ENCODE measurements around the gene ARHGAP10. TPM values are rescaled to one million over a fixed set of nuclear protein-coding genes. Genes with fewer than 3 reads are reported as not detected.
"Not testable (repeated sequence)": the region's sequence is repeated elsewhere in the genome, so short reads cannot be mapped to it uniquely, and the experiment has no call there.

The ARHGAP10 gene
- total and polyA plus RNA-seq, 5 donors from 2014 or later: 2.9 to 14.1 (median 4.7) TPM

DNA sequence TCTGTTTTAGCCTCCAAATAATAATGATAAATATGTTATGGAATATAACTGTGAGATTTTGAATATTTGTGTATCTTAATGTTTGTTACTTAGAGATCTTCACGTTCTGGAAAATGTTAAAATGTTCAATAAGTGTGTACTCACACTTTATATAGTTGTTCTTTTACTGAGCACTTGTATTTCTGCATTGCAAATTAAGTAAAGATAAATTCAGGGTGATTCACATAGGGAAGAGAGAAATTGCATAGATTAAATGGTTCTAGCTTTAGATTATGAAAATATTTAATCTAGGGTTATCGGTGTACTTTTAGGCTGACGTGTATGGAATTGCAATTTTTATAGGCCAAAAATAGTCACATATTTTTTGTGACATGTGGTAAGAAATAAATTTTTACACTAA lies 148.6 kb downstream of the ARHGAP10 start:
- Histone ChIP-seq H3K27me3 (ENCODE audit: control insufficient read depth, insufficient read depth, low read length) (no peaks in the 10 kb centered on the region), H3K4me1 (ENCODE audit: control insufficient read depth, insufficient read depth, low read length, poor library complexity, severe bottlenecking) (no peaks in the 10 kb centered on the region), H3K27ac (ENCODE audit: insufficient read depth, low read length, poor library complexity, severe bottlenecking) (no peak overlapping the region), H3K36me3 (ENCODE audit: control insufficient read depth, insufficient read depth, low read length) (peaks cover 5% of the 10 kb centered on the region), H3K9me3 (ENCODE audit: control insufficient read depth in 2 of 2, low read length in 2 of 2) (peaks cover 0 to 3% of the 10 kb centered on the region in 2 experiments), H3K4me3 (ENCODE audit: low read depth, low read length) (no peak overlapping the region)
- Mint-ChIP-seq H3K36me3 (peaks cover 34% of the 10 kb centered on the region), H3K27me3 (no peaks in the 10 kb centered on the region), H3K27ac (no peak overlapping the region), H3K9me3 (peaks cover 0 to 8% (median 0%) of the 10 kb centered on the region in 7 donors), H3K4me1 (no peaks in the 10 kb centered on the region), H3K4me3 (no peak overlapping the region)
- no peak for ATAC-seq (ENCODE audit: low read depth in 2 of 2)
- no peak for DNase-seq

GRCh38 chr4:147884536-147884935 lies 152.6 kb downstream of the ARHGAP10 start:
- Mint-ChIP-seq H3K9me3 (peaks cover 0 to 8% (median 0%) of the 10 kb centered on the region in 7 donors), H3K4me3 (no peak overlapping the region), H3K27me3 (no peaks in the 10 kb centered on the region), H3K27ac (no peak overlapping the region), H3K36me3 (peaks cover 52% of the 10 kb centered on the region), H3K4me1 (peaks cover 0 to 2% (median 0%) of the 10 kb centered on the region in 4 donors)
- Histone ChIP-seq H3K36me3 (ENCODE audit: control insufficient read depth, insufficient read depth, low read length) (peaks cover 3% of the 10 kb centered on the region), H3K4me3 (ENCODE audit: low read depth, low read length) (no peak overlapping the region), H3K27me3 (ENCODE audit: control insufficient read depth, insufficient read depth, low read length) (no peaks in the 10 kb centered on the region), H3K4me1 (ENCODE audit: control insufficient read depth, insufficient read depth, low read length, poor library complexity, severe bottlenecking) (no peaks in the 10 kb centered on the region), H3K9me3 (ENCODE audit: control insufficient read depth in 2 of 2, low read length in 2 of 2) (peaks cover 0 to 3% of the 10 kb centered on the region in 2 experiments), H3K27ac (ENCODE audit: insufficient read depth, low read length, poor library complexity, severe bottlenecking) (no peak overlapping the region)
- ATAC-seq (ENCODE audit: low read depth in 2 of 2) (no peak), DNase-seq (no peak)

- not testable (repeated sequence) for H3K4me3 Mint-ChIP-seq; H3K27me3 Mint-ChIP-seq; DNase-seq; H3K27ac ChIP-seq (ENCODE audit: insufficient read depth, low read length, poor library complexity, severe bottlenecking); H3K27ac Mint-ChIP-seq; ATAC-seq (ENCODE audit: low read depth in 2 of 2); H3K36me3 ChIP-seq (ENCODE audit: control insufficient read depth, insufficient read depth, low read length); H3K4me3 ChIP-seq (ENCODE audit: low read depth, low read length); H3K27me3 ChIP-seq (ENCODE audit: control insufficient read depth, insufficient read depth, low read length); H3K4me1 ChIP-seq (ENCODE audit: control insufficient read depth, insufficient read depth, low read length, poor library complexity, severe bottlenecking); H3K4me1 Mint-ChIP-seq; H3K9me3 ChIP-seq (ENCODE audit: control insufficient read depth in 2 of 2, low read length in 2 of 2); H3K9me3 Mint-ChIP-seq
- H3K36me3 Mint-ChIP-seq: peaks cover 48% of the 10 kb centered on the region
Measured at GRCh38 chr4:147885216-147885615, 153.3 kb downstream of the ARHGAP10 start.

DNA sequence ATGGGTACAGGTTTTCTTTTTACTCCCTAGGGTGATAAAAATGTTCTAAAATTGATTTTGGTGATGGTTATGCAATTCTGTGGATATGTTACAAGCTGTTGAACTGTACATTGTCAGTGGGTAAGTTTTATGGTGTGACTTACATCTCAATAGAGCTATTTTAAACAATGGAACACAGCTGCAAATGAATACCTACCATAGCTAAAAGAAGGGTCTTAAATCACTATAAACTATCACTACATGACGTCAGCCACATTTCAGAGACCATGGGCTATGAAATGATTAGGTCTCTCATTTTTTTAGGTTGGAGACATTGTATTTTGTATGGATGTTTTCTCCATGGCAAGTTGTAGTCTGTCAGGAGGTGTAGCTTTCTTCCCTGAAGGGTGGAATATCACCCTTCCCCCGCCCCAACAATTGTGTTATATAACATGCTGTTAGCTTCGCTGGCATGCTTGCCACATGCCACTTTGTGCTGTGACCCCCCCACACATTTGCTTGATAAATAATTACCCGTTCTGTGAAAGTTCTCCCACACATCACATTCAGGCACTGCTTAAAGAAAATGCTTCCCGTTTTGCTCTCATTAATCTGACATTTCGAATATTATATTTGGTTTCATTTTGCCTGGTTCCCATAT lies 159.7 kb downstream of the ARHGAP10 start:
- no peak overlapping the region for H3K4me3 Mint-ChIP-seq
- Histone ChIP-seq H3K9me3 (ENCODE audit: control insufficient read depth in 2 of 2, low read length in 2 of 2) (peaks cover 7 to 8% of the 10 kb centered on the region in 2 experiments), H3K4me3 (ENCODE audit: low read depth, low read length) (no peak overlapping the region), H3K4me1 (ENCODE audit: control insufficient read depth, insufficient read depth, low read length, poor library complexity, severe bottlenecking) (no peaks in the 10 kb centered on the region), H3K27ac (ENCODE audit: insufficient read depth, low read length, poor library complexity, severe bottlenecking) (no peak overlapping the region), H3K36me3 (ENCODE audit: control insufficient read depth, insufficient read depth, low read length) (no peaks in the 10 kb centered on the region), H3K27me3 (ENCODE audit: control insufficient read depth, insufficient read depth, low read length) (no peaks in the 10 kb centered on the region)
- H3K9me3 Mint-ChIP-seq: peaks cover 0 to 19% (median 9%) of the 10 kb centered on the region in 7 donors
- H3K27ac Mint-ChIP-seq: no peak overlapping the region
- DNase-seq: no peak
- peaks cover 18% of the 10 kb centered on the region for H3K36me3 Mint-ChIP-seq
- H3K27me3 Mint-ChIP-seq: no peaks in the 10 kb centered on the region
- peaks cover 0 to 2% (median 0%) of the 10 kb centered on the region in 4 donors for H3K4me1 Mint-ChIP-seq
- no peak for ATAC-seq (ENCODE audit: low read depth in 2 of 2)

GRCh38 chr4:147899512-147899911 lies 167.6 kb downstream of the ARHGAP10 start:
- no peak overlapping the region for H3K27ac ChIP-seq (ENCODE audit: insufficient read depth, low read length, poor library complexity, severe bottlenecking)
- Mint-ChIP-seq H3K36me3 (peaks cover 13% of the 10 kb centered on the region), H3K9me3 (peaks cover 0 to 12% (median 7%) of the 10 kb centered on the region in 7 donors), H3K27ac (no peak overlapping the region), H3K4me1 (peaks cover 0 to 4% (median 0%) of the 10 kb centered on the region in 4 donors), H3K27me3 (no peaks in the 10 kb centered on the region), H3K4me3 (no peak overlapping the region)
- no peak overlapping the region for H3K4me3 ChIP-seq (ENCODE audit: low read depth, low read length)
- ATAC-seq (ENCODE audit: low read depth in 2 of 2) (no peak), DNase-seq (no peak)
- H3K27me3 ChIP-seq (ENCODE audit: control insufficient read depth, insufficient read depth, low read length): no peaks in the 10 kb centered on the region
- no peaks in the 10 kb centered on the region for H3K4me1 ChIP-seq (ENCODE audit: control insufficient read depth, insufficient read depth, low read length, poor library complexity, severe bottlenecking)
- peaks cover 2 to 8% of the 10 kb centered on the region in 2 experiments for H3K9me3 ChIP-seq (ENCODE audit: control insufficient read depth in 2 of 2, low read length in 2 of 2)
- no peaks in the 10 kb centered on the region for H3K36me3 ChIP-seq (ENCODE audit: control insufficient read depth, insufficient read depth, low read length)

DNA sequence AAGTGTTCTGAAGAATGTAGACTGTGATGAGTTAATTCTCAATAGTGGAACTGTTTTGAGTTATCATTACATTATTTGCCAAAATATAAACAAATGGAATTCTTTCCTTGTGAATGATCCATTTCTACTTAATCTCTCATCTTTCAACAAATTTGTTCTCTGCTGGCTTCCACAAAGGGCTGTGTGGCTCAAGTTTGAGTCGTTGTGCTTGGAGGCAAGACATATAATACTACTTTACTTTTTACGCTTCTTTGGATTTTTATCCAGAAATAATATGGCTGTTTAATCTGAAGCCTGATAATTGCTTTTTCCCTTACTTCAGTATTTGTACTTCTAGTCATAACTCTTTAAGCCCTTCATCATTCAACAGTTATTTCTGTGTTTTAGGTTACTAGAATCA lies 169.5 kb downstream of the ARHGAP10 start:
- H3K27ac ChIP-seq (ENCODE audit: insufficient read depth, low read length, poor library complexity, severe bottlenecking): no peak overlapping the region
- H3K4me1 ChIP-seq (ENCODE audit: control insufficient read depth, insufficient read depth, low read length, poor library complexity, severe bottlenecking): no peaks in the 10 kb centered on the region
- Mint-ChIP-seq H3K27me3 (no peaks in the 10 kb centered on the region), H3K36me3 (peaks cover 17% of the 10 kb centered on the region), H3K9me3 (peaks cover 0 to 10% (median 3%) of the 10 kb centered on the region in 7 donors), H3K4me1 (peaks cover 0 to 4% (median 0%) of the 10 kb centered on the region in 4 donors), H3K27ac (no peak overlapping the region), H3K4me3 (no peak overlapping the region)
- no peak for DNase-seq
- no peaks in the 10 kb centered on the region for H3K27me3 ChIP-seq (ENCODE audit: control insufficient read depth, insufficient read depth, low read length)
- H3K36me3 ChIP-seq (ENCODE audit: control insufficient read depth, insufficient read depth, low read length): no peaks in the 10 kb centered on the region
- H3K4me3 ChIP-seq (ENCODE audit: low read depth, low read length): no peak overlapping the region
- ATAC-seq (ENCODE audit: low read depth in 2 of 2): no peak
- peaks cover 0 to 6% of the 10 kb centered on the region in 2 experiments for H3K9me3 ChIP-seq (ENCODE audit: control insufficient read depth in 2 of 2, low read length in 2 of 2)

DNA sequence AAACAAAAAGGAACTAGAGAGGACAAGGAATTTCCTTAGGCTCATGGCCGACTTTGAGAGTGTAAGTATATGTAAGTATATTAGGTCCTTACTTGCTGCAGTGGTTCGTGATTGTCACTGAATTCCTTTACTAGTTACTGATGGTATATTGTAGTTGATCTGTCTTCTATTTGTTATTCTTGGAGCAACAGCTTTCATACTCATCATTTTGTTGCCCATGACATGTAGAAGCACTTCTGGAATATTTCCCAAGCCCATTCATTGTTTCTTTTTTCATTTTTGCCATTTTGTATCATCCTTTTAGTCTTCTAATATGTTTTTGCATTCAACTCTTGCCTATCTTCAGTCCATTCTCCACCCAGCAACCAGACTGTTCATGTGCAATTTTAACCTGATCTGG lies 170.0 kb downstream of the ARHGAP10 start:
- H3K27me3 Mint-ChIP-seq: no peaks in the 10 kb centered on the region
- no peaks in the 10 kb centered on the region for H3K36me3 ChIP-seq (ENCODE audit: control insufficient read depth, insufficient read depth, low read length)

DNA sequence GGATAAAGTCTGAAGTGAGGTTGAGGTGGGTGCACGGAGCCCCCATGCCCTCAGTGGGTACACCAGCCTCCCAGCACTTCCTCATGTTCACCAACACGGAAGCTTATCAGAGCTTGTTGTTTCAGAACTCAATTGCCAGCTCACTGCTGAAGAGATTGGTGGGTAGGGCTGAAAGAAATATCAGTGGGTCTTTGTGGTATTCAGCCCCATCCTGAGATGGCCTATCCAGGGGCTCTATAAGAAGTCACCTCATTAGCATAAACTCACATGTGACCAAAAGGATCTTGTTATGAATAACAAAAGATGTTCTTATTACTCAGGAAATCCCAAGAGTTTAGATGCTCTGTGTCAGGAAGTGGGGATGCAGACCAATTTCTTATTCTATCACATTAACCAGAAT lies 177.3 kb downstream of the ARHGAP10 start:
- Histone ChIP-seq H3K4me3 (ENCODE audit: low read depth, low read length) (no peak overlapping the region), H3K4me1 (ENCODE audit: control insufficient read depth, insufficient read depth, low read length, poor library complexity, severe bottlenecking) (no peaks in the 10 kb centered on the region), H3K36me3 (ENCODE audit: control insufficient read depth, insufficient read depth, low read length) (peaks cover 3% of the 10 kb centered on the region), H3K9me3 (ENCODE audit: control insufficient read depth in 2 of 2, low read length in 2 of 2) (no peaks in the 10 kb centered on the region), H3K27me3 (ENCODE audit: control insufficient read depth, insufficient read depth, low read length) (no peaks in the 10 kb centered on the region), H3K27ac (ENCODE audit: insufficient read depth, low read length, poor library complexity, severe bottlenecking) (no peak overlapping the region)
- no peak overlapping the region for H3K4me3 Mint-ChIP-seq
- DNase-seq (no peak), ATAC-seq (ENCODE audit: low read depth in 2 of 2) (no peak)
- peak overlapping the region in 1 of 3 donors; percentile 3 for H3K27ac Mint-ChIP-seq
- peaks cover 0 to 3% (median 0%) of the 10 kb centered on the region in 7 donors for H3K9me3 Mint-ChIP-seq
- peaks cover 14% of the 10 kb centered on the region for H3K36me3 Mint-ChIP-seq
- no peaks in the 10 kb centered on the region for H3K27me3 Mint-ChIP-seq
- H3K4me1 Mint-ChIP-seq: peaks cover 0 to 8% (median 0%) of the 10 kb centered on the region in 4 donors

More for the DNA sequence above, 170.0 kb downstream of the ARHGAP10 start:
- H3K4me1 ChIP-seq (ENCODE audit: control insufficient read depth, insufficient read depth, low read length, poor library complexity, severe bottlenecking): no peaks in the 10 kb centered on the region
- peaks cover 0 to 6% of the 10 kb centered on the region in 2 experiments for H3K9me3 ChIP-seq (ENCODE audit: control insufficient read depth in 2 of 2, low read length in 2 of 2)
- Mint-ChIP-seq H3K27ac (no peak overlapping the region), H3K9me3 (peaks cover 0 to 10% (median 3%) of the 10 kb centered on the region in 7 donors), H3K4me1 (peaks cover 0 to 4% (median 0%) of the 10 kb centered on the region in 4 donors), H3K36me3 (peaks cover 17% of the 10 kb centered on the region), H3K4me3 (no peak overlapping the region)
- ATAC-seq (ENCODE audit: low read depth in 2 of 2) (no peak), DNase-seq (no peak)
- no peak overlapping the region for H3K4me3 ChIP-seq (ENCODE audit: low read depth, low read length)
- H3K27ac ChIP-seq (ENCODE audit: insufficient read depth, low read length, poor library complexity, severe bottlenecking): no peak overlapping the region
- no peaks in the 10 kb centered on the region for H3K27me3 ChIP-seq (ENCODE audit: control insufficient read depth, insufficient read depth, low read length)
